GM12878 (cell line): ENCODE data around the gene STK39. TPM values are rescaled to one million over a fixed set of nuclear protein-coding genes. Genes with fewer than 3 reads are reported as not detected.

Source experiments
- ATAC-seq: fragments of 200-7000 bp; cut with Tn5 transposase; 3 replicates; pipeline ENCODE4 v1.9.1; 2020; ENCODE audit warnings: mild to moderate bottlenecking, moderate library complexity
- BruUV-seq: library from RNA; stranded (reverse); fragments of 400-500 nt; replicated peaks from 2 replicates; lab custom pipeline; 2021; lab: Mats Ljungman, UMichigan
- CTCF ChIA-PET: fragments of 300-600 bp; sonication (Branson Sonifier 250); formaldehyde crosslinking; extraction: SDS; loops from one replicate; lab custom pipeline; 2021; ENCODE audit warnings: inconsistent platforms; lab: Yijun Ruan, JAX
- POLR2A ChIA-PET: fragments of 350-600 bp; formaldehyde crosslinking; extraction: SDS; loops from one replicate; lab custom pipeline; 2021; ENCODE audit warnings: inconsistent platforms; lab: Charles Lee
- RAD21 ChIA-PET: fragments of 300-600 bp; sonication (Branson Sonifier 250); formaldehyde crosslinking; loops from one replicate; lab custom pipeline; 2023; ENCODE audit warnings: antibody characterized with exemption; ENCODE audit not compliant: unreplicated experiment; lab: Charles Lee
- SMC1A ChIA-PET: fragments of 300-600 bp; sonication (Branson Sonifier 250); formaldehyde crosslinking; loops from one replicate; lab custom pipeline; 2023; ENCODE audit not compliant: unreplicated experiment, uncharacterized antibody; lab: Charles Lee
- DNase-seq: peaks from one replicate; pipeline ENCODE4 v3.0.0-alpha.2; 2011; ENCODE audit warnings: low read depth, low spot score
- FAIRE-seq: peaks from 3 replicates; lab custom pipeline; 2011; peaks lifted over from hg19 to GRCh38; lab: Jason Lieb, UNC
- H2AFZ ChIP-seq: 2 replicates; pipeline ENCODE4 v1.6.0; 2011; ENCODE audit warnings: low read depth, low read length, control low read depth; ENCODE audit not compliant: control insufficient read depth
- H3K27ac ChIP-seq: 2 replicates; pipeline ENCODE4 v1.5.1; 2011; ENCODE audit warnings: control low read depth; ENCODE audit not compliant: control insufficient read depth, insufficient read depth
- H3K27me3 ChIP-seq, 2 experiments: replicated peaks in 1 of 2; 2 replicates each; pipeline versions ENCODE4 v1.6.0 to v1.6.1; 2011; ENCODE audit warnings: low read length in 1 of 2; ENCODE audit not compliant: control insufficient read depth in 2 of 2, insufficient read depth in 2 of 2
- H3K36me3 ChIP-seq, 2 experiments: 2 replicates each; pipeline ENCODE4 v1.5.1; 2011; ENCODE audit warnings: low read length in 1 of 2; ENCODE audit not compliant: control insufficient read depth in 2 of 2, insufficient read depth in 2 of 2
- H3K4me1 ChIP-seq: 2 replicates; pipeline ENCODE4 v1.6.1; 2011; ENCODE audit warnings: mild to moderate bottlenecking, low read length, moderate library complexity, mixed read lengths; ENCODE audit not compliant: control insufficient read depth, insufficient read depth
- H3K4me2 ChIP-seq: 2 replicates; pipeline ENCODE4 v1.6.0; 2011; ENCODE audit warnings: control low read depth; ENCODE audit not compliant: control insufficient read depth, insufficient read depth
- H3K4me3 ChIP-seq: fragments of 200-600 bp; sonication (generic); 2 replicates; pipeline ENCODE4 v1.5.1; 2016
- H3K79me2 ChIP-seq: 2 replicates; pipeline ENCODE4 v1.6.0; 2011; ENCODE audit warnings: low read length; ENCODE audit not compliant: control insufficient read depth, insufficient read depth
- H3K9ac ChIP-seq: 2 replicates; pipeline ENCODE4 v1.8.0; 2011; ENCODE audit warnings: low read length, control low read depth, mixed read lengths; ENCODE audit not compliant: control insufficient read depth, insufficient read depth
- H3K9me3 ChIP-seq: replicated peaks from 3 replicates; pipeline ENCODE4 v1.5.1; 2011; ENCODE audit warnings: mild to moderate bottlenecking, low read length; ENCODE audit not compliant: control insufficient read depth, insufficient read depth
- H4K20me1 ChIP-seq: 2 replicates; pipeline ENCODE4 v1.6.0; 2011; ENCODE audit not compliant: control insufficient read depth, insufficient read depth
- ATF2 ChIP-seq: IDR thresholded peaks from 2 replicates; pipeline ENCODE4 v1.6.1; 2012; ENCODE audit warnings: low read length, inconsistent platforms
- ATF7 ChIP-seq: fragments of 450-650 bp; IDR thresholded peaks from 2 replicates; pipeline ENCODE4 v1.6.1; 2016; ENCODE audit warnings: low read depth, mild to moderate bottlenecking
- CBFB ChIP-seq: IDR thresholded peaks from 2 replicates; pipeline ENCODE4 v1.6.1; 2016; ENCODE audit warnings: antibody characterized with exemption, low read depth
- CHD4 ChIP-seq: fragments of 200-600 bp; sonication (generic); IDR thresholded peaks from 2 replicates; pipeline ENCODE4 v1.6.1; 2016; ENCODE audit warnings: mild to moderate bottlenecking
- CREM ChIP-seq: IDR thresholded peaks from 2 replicates; pipeline ENCODE4 v1.6.1; 2014; ENCODE audit warnings: antibody characterized with exemption, low read depth
- E4F1 ChIP-seq: fragments of 450-650 bp; IDR thresholded peaks from 2 replicates; pipeline ENCODE4 v1.6.1; 2018; ENCODE audit warnings: borderline replicate concordance, mild to moderate bottlenecking; ENCODE audit not compliant: partially characterized antibody
- EGR1 ChIP-seq, 2 experiments: IDR thresholded peaks; 1 replicate in 1 of 2; 2 replicates in 1 of 2; pipeline ENCODE4 v1.6.1; 2011 to 2012; ENCODE audit warnings: low read depth in 2 of 2, low read length in 2 of 2, borderline replicate concordance in 1 of 2, mild to moderate bottlenecking in 1 of 2, moderate library complexity in 1 of 2
- ETV6 ChIP-seq, 2 experiments: fragments of 450-650 bp in 1 of 2; IDR thresholded peaks in 1 of 2; conservative IDR thresholded peaks in 1 of 2; 2 replicates each; pipeline ENCODE4 v1.6.1; 2014; ENCODE audit warnings: antibody characterized with exemption in 1 of 2, borderline replicate concordance in 1 of 2, low read depth in 1 of 2, mild to moderate bottlenecking in 1 of 2, moderate library complexity in 1 of 2
- EZH2 ChIP-seq: IDR thresholded peaks from 2 replicates; pipeline ENCODE4 v1.6.1; 2012; ENCODE audit warnings: low read depth, mild to moderate bottlenecking, control low read depth, inconsistent platforms, low read length, borderline replicate concordance; ENCODE audit not compliant: control insufficient read depth
- FOXM1 ChIP-seq: IDR thresholded peaks from 2 replicates; pipeline ENCODE4 v1.6.1; 2012; ENCODE audit warnings: low read depth, mild to moderate bottlenecking, inconsistent platforms, low read length, moderate library complexity
- IKZF2 ChIP-seq, 2 experiments: fragments of 450-650 bp; IDR thresholded peaks; 2 replicates each; pipeline ENCODE4 v1.6.1; 2017; ENCODE audit warnings: mild to moderate bottlenecking in 2 of 2, moderate library complexity in 2 of 2
- PML ChIP-seq: IDR thresholded peaks from 2 replicates; pipeline ENCODE4 v1.6.1; 2012; ENCODE audit warnings: low read length, inconsistent platforms
- POLR2AphosphoS5 ChIP-seq: IDR thresholded peaks from 2 replicates; pipeline ENCODE4 v1.6.1; 2011; ENCODE audit warnings: mild to moderate bottlenecking, low read length, inconsistent platforms
- SIN3A ChIP-seq: IDR thresholded peaks from 2 replicates; pipeline ENCODE4 v1.6.1; 2012; ENCODE audit warnings: low read depth, low read length, improper control_type of control experiment
- TBL1XR1 ChIP-seq: IDR thresholded peaks from 2 replicates; pipeline ENCODE4 v1.6.1; 2012; ENCODE audit warnings: low read depth, low read length, improper control_type of control experiment
- ZBTB4 ChIP-seq: fragments of 450-650 bp; formaldehyde crosslinking; IDR thresholded peaks from 2 replicates; pipeline ENCODE4 v1.4.0; 2022; ENCODE audit warnings: mild to moderate bottlenecking, moderate library complexity
- WGBS: methylation state at CpG from one replicate; pipeline ENCODE4 v1.1.6; 2016; ENCODE audit warnings: low lambda C conversion rate; ENCODE audit not compliant: insufficient replicate concordance, insufficient coverage; ENCODE audit errors: missing lambda C conversion rate; 5-methylcytosine and 5-hydroxymethylcytosine counted together
- in situ Hi-C: fragments of 300-500 bp; cut with MboI; formaldehyde crosslinking; loops from 9 replicates; pipeline ENCODE4 v1.14.3; 2018; ENCODE audit warnings: mixed read lengths
- intact Hi-C: fragments of 100-400 bp; cut with micrococcal nuclease; formaldehyde crosslinking; loops from one replicate; pipeline ENCODE4 v1.14.2; 2022; ENCODE audit not compliant: unreplicated experiment
- polyA plus RNA-seq, 11 experiments: library from polyadenylated mRNA; depleted of rRNA in 4 of 11; unstranded in 6 of 11; stranded (reverse) in 5 of 11; fragments of >200 nt; fragmentation: Nextera tagmentation in 4 of 11; fragmentation: Illumina TruSeq in 1 of 11; extraction: Ambion mirVana in 4 of 11; extraction: Trizol in 1 of 11; gene quantifications; 1 replicate in 1 of 11; 2 replicates in 10 of 11; pipeline versions ENCODE4 v1.2.1 to v1.2.3, GENCODE V29; 2011 to 2016; ENCODE audit warnings: inconsistent platforms in 2 of 11, missing spikeins in 2 of 11, low read depth in 1 of 11
- total RNA-seq, 4 experiments: library from RNA; depleted of rRNA in 3 of 4; stranded (reverse); fragments of >200 nt in 3 of 4; fragmentation: Illumina TruSeq in 1 of 4; extraction: Trizol in 1 of 4; gene quantifications; 2 replicates each; pipeline versions ENCODE4 v1.2.1 to v1.2.3, GENCODE V29; 2013 to 2021

The STK39 gene
- total and polyA plus RNA-seq, 10 of the 15 experiments (the other 5 are each of a cell fraction or from before 2014, with no cell fraction given) = 0.03 to 0.21 (median 0.07) TPM; not detected in 5

- Histone ChIP-seq H3K36me3 (no peaks in the 10 kb centered on the region), H3K4me1 (no peaks in the 10 kb centered on the region), H3K4me3 (no peak overlapping the region), H4K20me1 (no peaks in the 10 kb centered on the region), H3K4me2 (no peak overlapping the region), H3K9ac (no peak overlapping the region), H2AFZ (no peak overlapping the region), H3K27me3 (peaks cover 0 to 2% of the 10 kb centered on the region in 2 experiments; a peak in 3 of 4 replicates), H3K9me3 (no peaks in the 10 kb centered on the region), H3K79me2 (no peaks in the 10 kb centered on the region), H3K27ac (no peak overlapping the region)
- no TSS peak for BruUV-seq
- 10% methylated on average over 5 of the region's 5 CpGs for WGBS
- intact Hi-C loops (no loop called here), in situ Hi-C loops (no loop called here)
- TF ChIP-seq CHD4 (no peak), CREM (no peak), IKZF2 (IDR thresholded peaks at IDR 0.05) (no peak), ZBTB4 (CRISPR knock-in tag) (no peak), ATF2 (no peak), FOXM1 (no peak), SIN3A (no peak), EGR1 (IDR thresholded peaks at IDR 0.05; ENCODE audit: borderline replicate concordance in 1 of 2, low read depth in 2 of 2, low read length in 2 of 2) (no peak), EZH2 (no peak), ATF7 (no peak), POLR2AphosphoS5 (no peak), CBFB (no peak), PML (no peak), TBL1XR1 (no peak), E4F1 (no peak), ETV6 (conservative IDR thresholded peaks at IDR 0.05 in 1 of 2, IDR thresholded peaks at IDR 0.05 in 1 of 2; ENCODE audit: borderline replicate concordance in 1 of 2, low read depth in 1 of 2) (no peak)
- SMC1A ChIA-PET = no interaction called here
- CTCF ChIA-PET = no interaction called here
- DNase-seq (no peak), FAIRE-seq (no peak), ATAC-seq (no peak)
- RAD21 ChIA-PET = no interaction called here
- POLR2A ChIA-PET = no interaction called here
Measured at GRCh38 chr2:168149150-168149974, 98.0 kb downstream of the STK39 start.
